Renal cortex interstitium (tissue), 11 donors: Measurements from ENCODE around the gene GREM1. TPM values are rescaled to one million over a fixed set of nuclear protein-coding genes. Genes with fewer than 3 reads are reported as not detected.

Experiments used
- DNase-seq, 11 donors: peaks; one replicate each; pipeline ENCODE4 v3.0.0-alpha.2; 2013; ENCODE audit warnings: low read depth in 9 of 11, low spot score in 4 of 11; ENCODE audit errors: extremely low read depth in 1 of 11
- polyA plus RNA-seq, 3 donors: library from polyadenylated mRNA; unstranded; fragments of 120-200 nt; gene quantifications; one replicate each; pipeline ENCODE4 v1.2.1, GENCODE V29; 2013; ENCODE audit not compliant: insufficient read length in 3 of 3

The GREM1 gene
- polyA plus RNA-seq, 3 donors, result 0.12 to 0.52 (median 0.20) TPM

- peak in 1 of 11 donors; percentile 15 for DNase-seq
These were observed 1.3 kb downstream of the GREM1 start for GRCh38 chr15:32718821-32719716.

- no peak for DNase-seq
These were observed 3.8 kb downstream of the GREM1 start for GRCh38 chr15:32721596-32721995.

- DNase-seq, result no peak
These were observed 4.3 kb downstream of the GREM1 start for GRCh38 chr15:32722136-32722535.

- no peak for DNase-seq
These were observed 5.6 kb downstream of the GREM1 start for GRCh38 chr15:32723171-32723948.

GRCh38 chr15:32729700-32730395 lies 12.0 kb downstream of the GREM1 start:
- DNase-seq, result no peak

GRCh38 chr15:32730677-32731654 lies 13.2 kb downstream of the GREM1 start:
- DNase-seq, result peak in 3 of 11 donors; percentile 41 to 57 (median 50)

GRCh38 chr15:32732574-32733157 lies 14.9 kb downstream of the GREM1 start:
- DNase-seq, result no peak

GRCh38 chr15:32733281-32733680 lies 15.5 kb downstream of the GREM1 start:
- DNase-seq, result no peak

- no peak for DNase-seq
These were observed 18.3 kb downstream of the GREM1 start for GRCh38 chr15:32735989-32736700.

- no peak for DNase-seq
These were observed 18.9 kb downstream of the GREM1 start for GRCh38 chr15:32736701-32737061.

GRCh38 chr15:32737304-32737703 lies 19.5 kb downstream of the GREM1 start:
- DNase-seq, result no peak

- DNase-seq, result no peak
These were observed 20.9 kb downstream of the GREM1 start for GRCh38 chr15:32738666-32739065.

GRCh38 chr15:32739522-32740063 lies 21.8 kb downstream of the GREM1 start:
- no peak for DNase-seq

- no peak for DNase-seq
These were observed 25.8 kb downstream of the GREM1 start for GRCh38 chr15:32743411-32744140.

- no peak for DNase-seq
These were observed 28.5 kb downstream of the GREM1 start for GRCh38 chr15:32746116-32746857.

- no peak for DNase-seq
These were observed 30.1 kb downstream of the GREM1 start for GRCh38 chr15:32747921-32748342.
